Measurements from ENCODE around the gene LAMA3.
"Not testable (repeated sequence)": the region's sequence is repeated elsewhere in the genome, so short reads cannot be mapped to it uniquely, and the experiment has no call there.

Gene LAMA3

DNA sequence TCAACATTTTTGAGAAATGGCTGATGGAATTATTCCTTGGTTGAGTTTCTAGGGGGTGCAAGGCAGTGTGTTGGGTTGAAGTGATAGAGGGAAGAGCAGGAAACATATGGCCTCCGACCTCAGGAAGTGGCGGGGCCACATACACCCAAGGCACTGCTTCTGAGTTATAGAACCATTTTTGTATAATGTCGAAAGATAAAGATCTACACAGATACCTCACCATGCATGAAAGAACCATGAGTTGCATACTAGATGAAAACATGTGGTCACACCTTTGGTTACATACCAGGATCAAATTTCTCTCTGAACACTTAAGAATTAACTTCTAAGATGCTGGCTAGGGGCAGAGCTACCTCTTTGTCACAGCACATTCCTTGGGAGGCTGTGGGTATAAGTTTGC, 23.2 kb downstream of the LAMA3 start:
- Histone ChIP-seq H3K14ac (ENCODE audit: low read length) (no peak overlapping the region), H4K8ac (ENCODE audit: low read depth, low read length) (no peak overlapping the region), H3K36me3 (replicated peaks in 1 of 2; ENCODE audit: control insufficient read depth in 2 of 2, insufficient read depth in 2 of 2, low read length in 2 of 2) (no peaks in the 10 kb centered on the region), H2BK15ac (ENCODE audit: low read length) (no peak overlapping the region), H3K23ac (ENCODE audit: low read depth, low read length, poor library complexity) (no peak overlapping the region), H2BK120ac (ENCODE audit: low read depth, low read length) (no peak overlapping the region), H2BK12ac (ENCODE audit: low read length) (no peak overlapping the region), H3K4ac (ENCODE audit: low read length) (no peak overlapping the region), H3K9me3 (replicated peaks in 1 of 2; ENCODE audit: control insufficient read depth in 2 of 2, insufficient read depth in 1 of 2, low read depth in 1 of 2, low read length in 2 of 2) (peaks cover 0 to 2% of the 10 kb centered on the region in 2 donors), H3K4me3 (ENCODE audit: low read length in 2 of 2) (no peak overlapping the region), H4K91ac (ENCODE audit: low read depth, low read length, poor library complexity) (no peak overlapping the region), H3K18ac (ENCODE audit: low read length) (no peak overlapping the region), H3K4me2 (ENCODE audit: insufficient read depth, low read length, poor library complexity, severe bottlenecking) (no peak overlapping the region), H2AK5ac (ENCODE audit: low read depth, low read length) (no peak overlapping the region), H3K4me1 (ENCODE audit: control insufficient read depth in 2 of 2, insufficient read depth in 1 of 2, low read depth in 1 of 2, low read length in 2 of 2) (no peaks in the 10 kb centered on the region), H2BK5ac (ENCODE audit: low read length) (no peak overlapping the region), H3K9ac (ENCODE audit: low read depth, low read length, poor library complexity) (no peak overlapping the region), H3K27ac (replicated peaks; ENCODE audit: low read length) (no peak overlapping the region), H3K27me3 (ENCODE audit: control insufficient read depth in 3 of 3, insufficient read depth in 3 of 3, low read depth in 1 of 3, low read length in 3 of 3) (no peaks in the 10 kb centered on the region), H3K79me1 (ENCODE audit: low read depth, low read length) (no peaks in the 10 kb centered on the region), H2AFZ (ENCODE audit: low read length) (no peak overlapping the region)
- no peak for DNase-seq (ENCODE audit: low spot score)
- no CpG with 5 or more reads among the region's 3 CpGs for WGBS, 2 donors (ENCODE audit: extremely low coverage in 2 of 2, insufficient read length in 2 of 2, insufficient replicate concordance in 1 of 2)

DNA sequence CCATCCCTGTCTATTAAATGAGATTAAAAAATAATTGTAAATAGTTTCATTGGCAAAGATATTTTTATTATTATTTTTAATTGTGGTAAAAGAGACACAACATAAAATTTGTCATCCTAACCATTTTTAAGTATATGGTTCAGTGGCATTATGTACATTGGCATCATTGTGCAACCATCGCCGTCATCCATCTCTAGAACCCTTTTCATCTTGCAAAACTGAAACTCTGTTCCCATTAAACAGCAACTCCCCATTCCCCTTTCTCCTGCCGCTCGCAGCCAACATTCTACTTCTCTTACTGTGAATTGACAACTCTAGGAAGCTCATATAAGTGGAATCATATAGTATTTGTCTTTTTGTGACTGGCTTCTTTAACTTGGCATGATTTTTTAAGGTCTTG, 25.3 kb downstream of the LAMA3 start:
- Histone ChIP-seq H3K18ac (ENCODE audit: low read length) (no peak overlapping the region), H2BK5ac (ENCODE audit: low read length) (no peak overlapping the region), H3K27me3 (ENCODE audit: control insufficient read depth in 3 of 3, insufficient read depth in 3 of 3, low read depth in 1 of 3, low read length in 3 of 3) (no peaks in the 10 kb centered on the region), H3K27ac (replicated peaks; ENCODE audit: low read length) (no peak overlapping the region), H3K36me3 (replicated peaks in 1 of 2; ENCODE audit: control insufficient read depth in 2 of 2, insufficient read depth in 2 of 2, low read length in 2 of 2) (no peaks in the 10 kb centered on the region), H3K4me3 (ENCODE audit: low read length in 2 of 2) (no peak overlapping the region), H3K4me1 (ENCODE audit: control insufficient read depth in 2 of 2, insufficient read depth in 1 of 2, low read depth in 1 of 2, low read length in 2 of 2) (no peaks in the 10 kb centered on the region), H3K79me1 (ENCODE audit: low read depth, low read length) (no peaks in the 10 kb centered on the region), H3K14ac (ENCODE audit: low read length) (no peak overlapping the region), H3K4me2 (ENCODE audit: insufficient read depth, low read length, poor library complexity, severe bottlenecking) (no peak overlapping the region), H4K91ac (ENCODE audit: low read depth, low read length, poor library complexity) (no peak overlapping the region), H4K8ac (ENCODE audit: low read depth, low read length) (no peak overlapping the region), H2BK12ac (ENCODE audit: low read length) (no peak overlapping the region), H3K4ac (ENCODE audit: low read length) (no peak overlapping the region), H2AK5ac (ENCODE audit: low read depth, low read length) (no peak overlapping the region), H3K9ac (ENCODE audit: low read depth, low read length, poor library complexity) (no peak overlapping the region), H3K9me3 (replicated peaks in 1 of 2; ENCODE audit: control insufficient read depth in 2 of 2, insufficient read depth in 1 of 2, low read depth in 1 of 2, low read length in 2 of 2) (peaks cover 0 to 2% of the 10 kb centered on the region in 2 donors), H2BK120ac (ENCODE audit: low read depth, low read length) (no peak overlapping the region), H2AFZ (ENCODE audit: low read length) (no peak overlapping the region), H2BK15ac (ENCODE audit: low read length) (no peak overlapping the region), H3K23ac (ENCODE audit: low read depth, low read length, poor library complexity) (no peak overlapping the region)
- no CpG with 5 or more reads among the region's 4 CpGs for WGBS, 2 donors (ENCODE audit: extremely low coverage in 2 of 2, insufficient read length in 2 of 2, insufficient replicate concordance in 1 of 2)
- DNase-seq (ENCODE audit: low spot score) = no peak

DNA sequence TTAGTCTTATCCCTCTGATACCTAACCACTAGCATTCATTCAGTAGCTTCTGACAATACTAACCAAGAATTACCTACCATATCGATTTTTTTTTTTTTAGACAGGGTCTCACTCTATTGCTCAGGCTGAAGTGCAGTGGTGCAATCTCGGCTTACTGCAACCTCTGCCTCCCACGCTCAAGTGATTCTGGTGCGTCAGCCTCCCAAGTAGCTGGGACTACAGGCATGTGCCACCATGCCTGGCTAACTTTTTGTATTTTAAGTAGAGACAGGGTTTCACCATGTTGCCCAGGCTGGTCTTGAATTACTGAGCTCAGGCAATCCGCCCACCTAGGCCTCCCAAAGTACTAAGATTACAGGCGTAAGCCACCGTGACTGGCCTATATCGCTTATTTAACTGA, 26.8 kb downstream of the LAMA3 start:
- not testable (repeated sequence) for H3K4ac ChIP-seq (ENCODE audit: low read length); DNase-seq (ENCODE audit: low spot score); H3K79me1 ChIP-seq (ENCODE audit: low read depth, low read length); H2BK120ac ChIP-seq (ENCODE audit: low read depth, low read length); H3K14ac ChIP-seq (ENCODE audit: low read length); H3K9ac ChIP-seq (ENCODE audit: low read depth, low read length, poor library complexity); H3K18ac ChIP-seq (ENCODE audit: low read length); H3K4me2 ChIP-seq (ENCODE audit: insufficient read depth, low read length, poor library complexity, severe bottlenecking); H3K4me3 ChIP-seq (ENCODE audit: low read length in 2 of 2); H3K4me1 ChIP-seq (ENCODE audit: control insufficient read depth in 2 of 2, insufficient read depth in 1 of 2, low read depth in 1 of 2, low read length in 2 of 2); H4K8ac ChIP-seq (ENCODE audit: low read depth, low read length); H2AFZ ChIP-seq (ENCODE audit: low read length); H4K91ac ChIP-seq (ENCODE audit: low read depth, low read length, poor library complexity); H2AK5ac ChIP-seq (ENCODE audit: low read depth, low read length); H3K27ac ChIP-seq (replicated peaks; ENCODE audit: low read length); H2BK12ac ChIP-seq (ENCODE audit: low read length); H3K27me3 ChIP-seq (ENCODE audit: control insufficient read depth in 3 of 3, insufficient read depth in 3 of 3, low read depth in 1 of 3, low read length in 3 of 3); H3K9me3 ChIP-seq (replicated peaks in 1 of 2; ENCODE audit: control insufficient read depth in 2 of 2, insufficient read depth in 1 of 2, low read depth in 1 of 2, low read length in 2 of 2); H3K23ac ChIP-seq (ENCODE audit: low read depth, low read length, poor library complexity); H2BK5ac ChIP-seq (ENCODE audit: low read length); H3K36me3 ChIP-seq (replicated peaks in 1 of 2; ENCODE audit: control insufficient read depth in 2 of 2, insufficient read depth in 2 of 2, low read length in 2 of 2); H2BK15ac ChIP-seq (ENCODE audit: low read length)
- WGBS, 2 donors (ENCODE audit: extremely low coverage in 2 of 2, insufficient read length in 2 of 2, insufficient replicate concordance in 1 of 2) = no CpG with 5 or more reads among the region's 8 CpGs

DNA sequence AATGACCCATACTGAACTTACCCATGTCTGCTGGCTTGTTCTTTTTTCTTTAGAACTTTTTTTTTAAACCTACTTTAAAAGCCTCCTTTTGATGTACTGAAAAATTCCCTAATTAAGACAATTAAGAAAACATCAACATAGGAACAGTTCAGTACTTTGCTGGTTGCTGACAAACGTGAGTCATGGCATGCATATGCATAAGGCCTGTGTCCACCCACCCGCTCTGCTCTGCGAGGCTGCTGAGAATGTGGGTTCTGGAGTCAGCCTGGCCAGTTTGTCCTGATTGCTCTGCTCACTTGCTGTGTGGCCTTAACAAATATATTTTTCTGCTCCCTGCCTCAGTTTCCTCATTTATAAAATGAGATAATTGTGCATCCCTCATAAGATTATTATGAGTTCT, 27.3 kb downstream of the LAMA3 start:
- Histone ChIP-seq H4K91ac (ENCODE audit: low read depth, low read length, poor library complexity) (no peak overlapping the region), H3K9me3 (replicated peaks in 1 of 2; ENCODE audit: control insufficient read depth in 2 of 2, insufficient read depth in 1 of 2, low read depth in 1 of 2, low read length in 2 of 2) (peaks cover 0 to 2% of the 10 kb centered on the region in 2 donors), H3K4me2 (ENCODE audit: insufficient read depth, low read length, poor library complexity, severe bottlenecking) (no peak overlapping the region), H2BK5ac (ENCODE audit: low read length) (no peak overlapping the region), H2AK5ac (ENCODE audit: low read depth, low read length) (no peak overlapping the region), H3K79me1 (ENCODE audit: low read depth, low read length) (no peaks in the 10 kb centered on the region), H3K27ac (replicated peaks; ENCODE audit: low read length) (no peak overlapping the region), H4K8ac (ENCODE audit: low read depth, low read length) (no peak overlapping the region), H2BK12ac (ENCODE audit: low read length) (no peak overlapping the region), H3K36me3 (replicated peaks in 1 of 2; ENCODE audit: control insufficient read depth in 2 of 2, insufficient read depth in 2 of 2, low read length in 2 of 2) (no peaks in the 10 kb centered on the region), H3K4me1 (ENCODE audit: control insufficient read depth in 2 of 2, insufficient read depth in 1 of 2, low read depth in 1 of 2, low read length in 2 of 2) (peaks cover 0 to 1% of the 10 kb centered on the region in 2 donors), H3K23ac (ENCODE audit: low read depth, low read length, poor library complexity) (no peak overlapping the region), H3K14ac (ENCODE audit: low read length) (no peak overlapping the region), H3K9ac (ENCODE audit: low read depth, low read length, poor library complexity) (no peak overlapping the region), H3K18ac (ENCODE audit: low read length) (no peak overlapping the region), H2BK120ac (ENCODE audit: low read depth, low read length) (no peak overlapping the region), H3K4me3 (ENCODE audit: low read length in 2 of 2) (no peak overlapping the region), H2AFZ (ENCODE audit: low read length) (no peak overlapping the region), H2BK15ac (ENCODE audit: low read length) (no peak overlapping the region), H3K27me3 (ENCODE audit: control insufficient read depth in 3 of 3, insufficient read depth in 3 of 3, low read depth in 1 of 3, low read length in 3 of 3) (no peaks in the 10 kb centered on the region), H3K4ac (ENCODE audit: low read length) (no peak overlapping the region)
- no CpG with 5 or more reads among the region's 3 CpGs for WGBS, 2 donors (ENCODE audit: extremely low coverage in 2 of 2, insufficient read length in 2 of 2, insufficient replicate concordance in 1 of 2)
- DNase-seq (ENCODE audit: low spot score) = no peak

Measured in neuronal stem cell (in vitro differentiated cells).